HEK293T (cell line): Measurements from ENCODE around the gene VIM.

ENCODE experiments used
- ARNT ChIP-seq: fragments of 450-650 bp; IDR thresholded peaks from 2 replicates; pipeline ENCODE4 v1.6.1; 2017; ENCODE audit warnings: mild to moderate bottlenecking
- ELF4 ChIP-seq: fragments of 450-650 bp; IDR thresholded peaks from 2 replicates; pipeline ENCODE4 v1.6.1; 2017; ENCODE audit warnings: antibody characterized with exemption
- FOXM1 ChIP-seq: fragments of 450-650 bp; IDR thresholded peaks from 2 replicates; pipeline ENCODE4 v1.6.1; 2017; ENCODE audit warnings: mild to moderate bottlenecking, borderline replicate concordance
- HDGF ChIP-seq: fragments of 450-650 bp; IDR thresholded peaks from 2 replicates; pipeline ENCODE4 v1.6.1; 2017; ENCODE audit warnings: antibody characterized with exemption, borderline replicate concordance
- PKNOX1 ChIP-seq: fragments of 450-650 bp; IDR thresholded peaks from 2 replicates; pipeline ENCODE4 v1.6.1; 2016
- SP1 ChIP-seq: fragments of 450-650 bp; IDR thresholded peaks from 2 replicates; pipeline ENCODE4 v1.6.1; 2017
- TARDBP ChIP-seq: fragments of 450-650 bp; IDR thresholded peaks from 2 replicates; pipeline ENCODE4 v1.6.1; 2016
- ZNF384 ChIP-seq: fragments of 450-650 bp; IDR thresholded peaks from 2 replicates; pipeline ENCODE4 v1.6.1; 2016

- no peak for TF ChIP-seq TARDBP
- no peak for TF ChIP-seq ZNF384
- TF ChIP-seq SP1 = no peak
- no peak for TF ChIP-seq ELF4
- TF ChIP-seq PKNOX1 = no peak
- TF ChIP-seq FOXM1 = no peak
- TF ChIP-seq ARNT = no peak
- TF ChIP-seq HDGF = no peak
These were observed 34.5 kb downstream of the VIM start for GRCh38 chr10:17262502-17262901.
